AG04450 (cell line): ENCODE data around the gene MAGEA1. TPM values are rescaled to one million over a fixed set of nuclear protein-coding genes. Genes with fewer than 3 reads are reported as not detected.

Experiments used
- CTCF ChIA-PET: fragments of 300-600, 350-600 bp; formaldehyde crosslinking; extraction: SDS; loops from one replicate; lab custom pipeline; 2022; ENCODE audit warnings: antibody characterized with exemption, inconsistent platforms; lab: Charles Lee
- POLR2A ChIA-PET: fragments of 350-600 bp; formaldehyde crosslinking; extraction: SDS; loops from one replicate; lab custom pipeline; 2021; ENCODE audit warnings: antibody characterized with exemption, inconsistent platforms; lab: Yijun Ruan, JAX
- DNase-seq: peaks from one replicate; pipeline ENCODE4 v3.0.0-alpha.2; 2011; ENCODE audit warnings: low read depth, low spot score
- H3K27ac ChIP-seq: one replicate; pipeline ENCODE4 v1.5.1; 2012; ENCODE audit warnings: low read depth, low read length, control low read depth
- H3K27me3 ChIP-seq: one replicate; pipeline ENCODE4 v1.6.0; 2012; ENCODE audit warnings: low read length; ENCODE audit not compliant: control insufficient read depth, insufficient read depth
- H3K4me3 ChIP-seq: 2 replicates; pipeline ENCODE4 v1.5.1; 2011; ENCODE audit warnings: mild to moderate bottlenecking, low read depth, low read length, control low read depth
- H3K9me3 ChIP-seq: 2 replicates; pipeline ENCODE4 v1.5.1; 2012; ENCODE audit warnings: low read length; ENCODE audit not compliant: control insufficient read depth, insufficient read depth
- polyA plus RNA-seq: library from polyadenylated mRNA; depleted of rRNA; stranded (reverse); fragments of >200 nt; gene quantifications from 2 replicates; pipeline ENCODE4 v1.2.3, GENCODE V29; 2011; rRNA removed
- TF ChIP-seq, protein P1 (sequence below): IDR thresholded peaks from 2 replicates; pipeline ENCODE4 v1.5.1; 2011; ENCODE audit warnings: low read depth, low read length, control low read depth, inconsistent platforms

Gene MAGEA1
- polyA plus RNA-seq, 1 experiment = not detected

DNA sequence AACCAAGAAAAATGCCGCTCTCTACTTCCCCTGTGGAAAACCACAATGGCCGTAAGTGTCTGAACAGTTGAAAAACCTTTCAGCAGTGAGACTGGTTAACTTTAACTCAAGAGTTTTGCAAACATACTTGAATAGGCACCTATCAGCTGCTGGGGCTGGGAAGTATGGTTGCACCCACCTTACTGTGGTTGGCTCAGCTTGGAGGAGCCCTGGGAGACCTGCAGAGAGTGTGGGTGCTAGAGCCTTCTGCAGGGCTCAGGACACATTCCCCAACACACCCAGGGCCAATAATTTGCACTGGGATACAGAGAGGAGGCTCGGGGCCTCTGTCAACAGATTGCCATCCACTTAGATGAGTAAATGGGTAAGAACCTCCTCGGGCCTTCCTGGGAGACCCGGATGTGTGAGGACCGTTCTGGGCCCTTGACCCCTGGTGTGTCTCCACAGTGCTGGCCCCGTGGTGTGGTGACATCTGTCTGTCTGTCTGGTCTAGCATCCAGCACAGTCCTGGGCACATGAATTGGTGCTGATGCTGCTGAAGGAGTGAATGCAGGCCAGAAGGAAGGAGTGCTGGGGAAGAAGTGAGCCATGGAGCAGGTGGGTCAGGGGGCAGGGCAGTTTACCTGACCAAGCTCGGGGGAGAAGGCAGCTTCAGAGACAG lies 46.5 kb downstream of the MAGEA1 start:
- no peak for DNase-seq
- POLR2A ChIA-PET = no interaction called here

DNA sequence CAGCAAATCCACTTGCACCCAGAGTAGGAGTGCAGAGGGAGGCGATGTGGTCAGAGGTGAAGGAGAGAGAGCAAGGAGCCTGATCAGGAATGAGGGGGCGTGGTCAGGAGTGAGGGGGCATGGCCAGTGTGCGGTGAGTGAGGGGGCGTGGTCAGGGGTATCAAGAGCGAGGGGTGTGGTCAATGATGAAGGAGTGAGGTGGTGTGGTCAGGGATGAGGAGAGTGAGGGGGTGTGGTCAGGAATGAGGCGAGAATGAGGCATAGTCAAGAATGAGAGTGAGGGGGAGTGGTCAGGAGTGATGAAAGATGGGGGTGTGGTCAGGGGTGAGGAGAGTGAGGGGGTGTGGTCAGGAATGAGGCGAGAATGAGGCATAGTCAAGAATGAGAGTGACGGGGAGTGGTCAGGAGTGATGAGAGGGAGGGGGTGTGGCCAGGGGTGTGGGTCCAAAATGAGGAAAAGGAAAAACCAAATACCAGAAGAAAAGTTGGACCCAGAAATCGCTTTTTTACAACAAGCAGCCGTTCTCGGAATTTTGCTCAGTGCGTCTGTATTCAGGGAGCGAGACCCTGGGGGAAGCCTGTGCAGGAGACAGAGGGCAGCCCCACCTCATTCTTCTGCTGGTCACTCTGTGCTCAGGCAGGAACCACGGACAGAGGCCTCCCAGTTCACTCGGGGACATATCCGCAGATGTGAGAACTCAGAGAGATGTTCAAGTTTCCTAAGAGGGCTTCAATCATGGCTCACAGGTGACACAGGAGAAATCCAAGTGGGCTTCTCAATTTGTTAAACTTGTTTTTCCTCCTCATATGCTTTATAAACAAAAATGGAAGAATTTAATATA lies 47.5 kb downstream of the MAGEA1 start:
- no peak overlapping the region for H3K27ac ChIP-seq
- no peaks in the 10 kb centered on the region for H3K27me3 ChIP-seq
- POLR2A ChIA-PET = no interaction called here
- no peaks in the 10 kb centered on the region for H3K9me3 ChIP-seq
- no peak for DNase-seq
- no peak overlapping the region for H3K4me3 ChIP-seq
- TF ChIP-seq, protein P1, sequence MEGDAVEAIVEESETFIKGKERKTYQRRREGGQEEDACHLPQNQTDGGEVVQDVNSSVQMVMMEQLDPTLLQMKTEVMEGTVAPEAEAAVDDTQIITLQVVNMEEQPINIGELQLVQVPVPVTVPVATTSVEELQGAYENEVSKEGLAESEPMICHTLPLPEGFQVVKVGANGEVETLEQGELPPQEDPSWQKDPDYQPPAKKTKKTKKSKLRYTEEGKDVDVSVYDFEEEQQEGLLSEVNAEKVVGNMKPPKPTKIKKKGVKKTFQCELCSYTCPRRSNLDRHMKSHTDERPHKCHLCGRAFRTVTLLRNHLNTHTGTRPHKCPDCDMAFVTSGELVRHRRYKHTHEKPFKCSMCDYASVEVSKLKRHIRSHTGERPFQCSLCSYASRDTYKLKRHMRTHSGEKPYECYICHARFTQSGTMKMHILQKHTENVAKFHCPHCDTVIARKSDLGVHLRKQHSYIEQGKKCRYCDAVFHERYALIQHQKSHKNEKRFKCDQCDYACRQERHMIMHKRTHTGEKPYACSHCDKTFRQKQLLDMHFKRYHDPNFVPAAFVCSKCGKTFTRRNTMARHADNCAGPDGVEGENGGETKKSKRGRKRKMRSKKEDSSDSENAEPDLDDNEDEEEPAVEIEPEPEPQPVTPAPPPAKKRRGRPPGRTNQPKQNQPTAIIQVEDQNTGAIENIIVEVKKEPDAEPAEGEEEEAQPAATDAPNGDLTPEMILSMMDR = no peak
- CTCF ChIA-PET = no interaction called here

More for the DNA sequence above, 46.5 kb downstream of the MAGEA1 start:
- no peaks in the 10 kb centered on the region for H3K27me3 ChIP-seq
- no peak overlapping the region for H3K4me3 ChIP-seq
- H3K9me3 ChIP-seq = no peaks in the 10 kb centered on the region
- CTCF ChIA-PET = no interaction called here
- TF ChIP-seq, protein P1 = no peak
- H3K27ac ChIP-seq = no peak overlapping the region

Other genes with a start within 250 kb of the MAGEA1 start
- gene PNMA5, start 185.2 kb upstream of the MAGEA1 start, polyA plus RNA-seq = not detected in 2 replicates
- gene PNMA3, start 122.8 kb upstream of the MAGEA1 start, polyA plus RNA-seq = 0.02 TPM in 2 replicates
- gene PNMA6A, start 106.8 kb upstream of the MAGEA1 start, polyA plus RNA-seq = 0.15 and 0.30 TPM in 2 replicates
- not detected in 2 replicates for gene PNMA6F, start 142.5 kb downstream of the MAGEA1 start, polyA plus RNA-seq
- 13.7 and 15.0 TPM in 2 replicates for gene ZNF275, start 154.9 kb downstream of the MAGEA1 start, polyA plus RNA-seq
- not detected in 2 replicates for gene PNMA6E, start 222.1 kb downstream of the MAGEA1 start, polyA plus RNA-seq
- gene ZFP92, start 232.2 kb downstream of the MAGEA1 start, polyA plus RNA-seq = 0.02 TPM in 2 replicates